HepG2 (cell line): ENCODE results near the gene NOS1. TPM values are rescaled to one million over a fixed set of nuclear protein-coding genes. Genes with fewer than 3 reads are reported as not detected.

Experiments
- ATAC-seq: fragments of 200-7000 bp; cut with Tn5 transposase; 3 replicates; pipeline ENCODE4 v1.9.1; 2020; ENCODE audit warnings: mild to moderate bottlenecking, moderate library complexity
- BruUV-seq: library from RNA; stranded (reverse); fragments of 400-500 nt; replicated peaks from 2 replicates; lab custom pipeline; 2021; lab: Mats Ljungman, UMichigan
- CTCF ChIA-PET: fragments of 300-600 bp; formaldehyde crosslinking; extraction: SDS; loops from one replicate; lab custom pipeline; 2021; ENCODE audit warnings: low total read pairs, inconsistent platforms, low intra/inter-chr PET ratio; lab: Yijun Ruan, JAX
- POLR2A ChIA-PET: fragments of 350-600 bp; sonication (Branson Sonifier 250); formaldehyde crosslinking; loops from one replicate; lab custom pipeline; 2020; ENCODE audit warnings: antibody characterized with exemption, inconsistent platforms; lab: Yijun Ruan, JAX
- DNase-seq: peaks from one replicate; pipeline ENCODE4 v3.0.0-alpha.2; 2015; ENCODE audit warnings: low spot score
- FAIRE-seq: peaks from 3 replicates; lab custom pipeline; 2011; peaks lifted over from hg19 to GRCh38; lab: Jason Lieb, UNC
- H2AFZ ChIP-seq: one replicate; pipeline ENCODE4 v1.6.1; 2011; ENCODE audit warnings: low read length, inconsistent platforms
- H3K27ac ChIP-seq: fragments of 300-600 bp; 3 replicates; pipeline ENCODE4 v1.8.0; 2011; ENCODE audit warnings: mixed run types, mild to moderate bottlenecking, mixed read lengths, low read length, inconsistent platforms; ENCODE audit not compliant: insufficient read depth; ENCODE audit errors: extremely low read length
- H3K27me3 ChIP-seq, 2 experiments: fragments of 200-600 bp in 1 of 2; 2 replicates in 1 of 2; 3 replicates in 1 of 2; pipeline versions ENCODE4 v1.6.0 to v1.8.0; 2011; ENCODE audit warnings: low read length in 2 of 2, mild to moderate bottlenecking in 2 of 2, moderate library complexity in 2 of 2, inconsistent platforms in 1 of 2; ENCODE audit not compliant: insufficient read depth in 2 of 2, control insufficient read depth in 1 of 2
- H3K36me3 ChIP-seq, 2 experiments: fragments of 200-600 bp in 1 of 2; replicated peaks in 1 of 2; 2 replicates in 1 of 2; 3 replicates in 1 of 2; pipeline versions ENCODE4 v1.5.1 to v1.8.0; 2011; ENCODE audit warnings: low read length in 2 of 2, inconsistent platforms in 1 of 2; ENCODE audit not compliant: insufficient read depth in 2 of 2, control insufficient read depth in 1 of 2
- H3K4me1 ChIP-seq: 2 replicates; pipeline ENCODE4 v1.5.1; 2012; ENCODE audit warnings: low read length, inconsistent platforms; ENCODE audit not compliant: insufficient read depth
- H3K4me2 ChIP-seq: 2 replicates; pipeline ENCODE4 v1.6.0; 2011; ENCODE audit warnings: low read depth, low read length, inconsistent platforms
- H3K4me3 ChIP-seq, 3 experiments: fragments of 200-600 bp in 1 of 3; sonication (generic), shearing (Covaris generic) in 1 of 3; replicated peaks in 1 of 3; 2 replicates each; pipeline ENCODE4 v1.5.1; 2011 to 2016; ENCODE audit warnings: low read length in 3 of 3, inconsistent platforms in 2 of 3, low read depth in 2 of 3, mild to moderate bottlenecking in 2 of 3, control low read depth in 1 of 3, mixed read lengths in 1 of 3; ENCODE audit not compliant: insufficient read depth in 1 of 3
- H3K79me2 ChIP-seq: one replicate; pipeline ENCODE4 v1.6.1; 2011; ENCODE audit warnings: low read length, inconsistent platforms; ENCODE audit not compliant: insufficient read depth
- H3K9ac ChIP-seq: 2 replicates; pipeline ENCODE4 v1.6.0; 2011; ENCODE audit warnings: mild to moderate bottlenecking, low read depth, low read length, inconsistent platforms; ENCODE audit not compliant: insufficient read depth
- H3K9me3 ChIP-seq: 2 replicates; pipeline ENCODE4 v1.5.1; 2012; ENCODE audit warnings: mild to moderate bottlenecking, low read length
- H4K20me1 ChIP-seq: 2 replicates; pipeline ENCODE4 v1.6.0; 2011; ENCODE audit warnings: inconsistent platforms, mild to moderate bottlenecking, low read length, moderate library complexity; ENCODE audit not compliant: insufficient read depth
- ARNTL ChIP-seq: sonication (generic); formaldehyde crosslinking; IDR thresholded peaks from 2 replicates; pipeline ENCODE4 v1.4.0; 2020; ENCODE audit warnings: mild to moderate bottlenecking, missing genetic modification reagents
- ASH2L ChIP-seq: fragments of 300-600, 200-600 bp; sonication (generic); IDR thresholded peaks from 2 replicates; pipeline ENCODE4 v1.7.0; 2017; ENCODE audit warnings: low read depth, mild to moderate bottlenecking, moderate library complexity, mixed read lengths, low read length; ENCODE audit not compliant: insufficient read length
- CEBPG ChIP-seq: IDR thresholded peaks from 2 replicates; pipeline ENCODE4 v1.6.1; 2016
- MED1 ChIP-seq: sonication (generic); formaldehyde crosslinking; IDR thresholded peaks from 2 replicates; pipeline ENCODE4 v1.4.0; 2020; ENCODE audit warnings: missing genetic modification reagents
- MXI1 ChIP-seq: IDR thresholded peaks from 3 replicates; pipeline ENCODE4 v1.6.1; 2012; ENCODE audit warnings: low read depth, low read length, inconsistent platforms, borderline replicate concordance
- NBN ChIP-seq: fragments of 450-650 bp; conservative IDR thresholded peaks from 2 replicates; pipeline ENCODE4 v1.6.1; 2017
- NRL ChIP-seq: sonication (generic); formaldehyde crosslinking; IDR thresholded peaks from 2 replicates; pipeline ENCODE4 v1.5.0; 2020; ENCODE audit warnings: missing genetic modification reagents, mild to moderate bottlenecking, moderate library complexity, borderline replicate concordance
- TCF12 ChIP-seq, 2 experiments: fragments of 450-650 bp in 1 of 2; sonication (generic) in 1 of 2; formaldehyde crosslinking in 1 of 2; IDR thresholded peaks; 2 replicates each; pipeline versions ENCODE4 v1.6.1 to v1.8.0; 2017 to 2022; ENCODE audit warnings: antibody characterized with exemption in 1 of 2, mild to moderate bottlenecking in 1 of 2, missing genetic modification reagents in 1 of 2, moderate library complexity in 1 of 2
- TSC22D2 ChIP-seq: sonication (generic); formaldehyde crosslinking; IDR thresholded peaks from 2 replicates; pipeline ENCODE4 v1.5.1; 2020; ENCODE audit warnings: missing genetic modification reagents, mild to moderate bottlenecking, borderline replicate concordance
- ZBTB20 ChIP-seq: sonication (generic); formaldehyde crosslinking; IDR thresholded peaks from 2 replicates; pipeline ENCODE4 v1.8.1; 2023; ENCODE audit warnings: missing genetic modification reagents, low read depth, mild to moderate bottlenecking, borderline replicate concordance
- ZNF138 ChIP-seq: sonication (generic); formaldehyde crosslinking; IDR thresholded peaks from 2 replicates; pipeline ENCODE4 v1.5.0; 2020; ENCODE audit warnings: mild to moderate bottlenecking, low read depth, missing genetic modification reagents
- ZNF44 ChIP-seq: sonication (generic); formaldehyde crosslinking; IDR thresholded peaks from 2 replicates; pipeline ENCODE4 v1.5.1; 2020; ENCODE audit warnings: mild to moderate bottlenecking, missing genetic modification reagents
- WGBS: methylation state at CpG from one replicate; pipeline ENCODE4 v1.1.6; 2017; ENCODE audit warnings: low lambda C conversion rate; 5-methylcytosine and 5-hydroxymethylcytosine counted together
- in situ Hi-C: cut with HindIII; loops from 2 replicates; pipeline ENCODE4 v1.10.0; 2017; ENCODE audit warnings: low pct_unique_long_range_greater_than_20kb; ENCODE audit not compliant: extremely low pct_ligation_motif_present
- intact Hi-C: fragments of 100-400 bp; cut with micrococcal nuclease; formaldehyde crosslinking; loops from one replicate; pipeline ENCODE4 v1.10.0; 2022; ENCODE audit not compliant: unreplicated experiment
- polyA plus RNA-seq, 8 experiments: library from polyadenylated mRNA; depleted of rRNA in 3 of 8; stranded (reverse) in 7 of 8; unstranded in 1 of 8; fragments of >200 nt; fragmentation: Illumina TruSeq in 4 of 8; extraction: Trizol in 4 of 8; gene quantifications; 2 replicates each; pipeline versions ENCODE4 v1.2.1 to v1.2.3, GENCODE V29; 2011 to 2016; ENCODE audit warnings: low read depth in 4 of 8, missing spikeins in 1 of 8, mixed read lengths in 1 of 8; ENCODE audit not compliant: insufficient read depth in 1 of 8
- total RNA-seq, 5 experiments: library from RNA; depleted of rRNA; stranded (reverse); fragments of >200 nt; fragmentation: Illumina TruSeq; extraction: Trizol; gene quantifications; 2 replicates each; pipeline ENCODE4 v1.2.3, GENCODE V29; 2016; ENCODE audit warnings: low read depth in 1 of 5
- TF ChIP-seq, protein P1 (sequence below), 2 experiments: fragments of 450-650 bp in 1 of 2; sonication (generic) in 1 of 2; formaldehyde crosslinking; IDR thresholded peaks; 2 replicates each; pipeline versions ENCODE4 v1.5.0 to v1.8.0; 2020 to 2022; ENCODE audit warnings: mild to moderate bottlenecking in 1 of 2, missing genetic modification reagents in 1 of 2
- TF ChIP-seq, protein P2 (sequence below): sonication (generic); formaldehyde crosslinking; IDR thresholded peaks from 2 replicates; pipeline ENCODE4 v1.5.1; 2020; ENCODE audit warnings: mild to moderate bottlenecking, moderate library complexity, missing genetic modification reagents

NOS1 gene
- total and polyA plus RNA-seq, 2 of the 13 experiments (the other 11 are each of a cell fraction or from before 2014, with no cell fraction given): not detected

DNA sequence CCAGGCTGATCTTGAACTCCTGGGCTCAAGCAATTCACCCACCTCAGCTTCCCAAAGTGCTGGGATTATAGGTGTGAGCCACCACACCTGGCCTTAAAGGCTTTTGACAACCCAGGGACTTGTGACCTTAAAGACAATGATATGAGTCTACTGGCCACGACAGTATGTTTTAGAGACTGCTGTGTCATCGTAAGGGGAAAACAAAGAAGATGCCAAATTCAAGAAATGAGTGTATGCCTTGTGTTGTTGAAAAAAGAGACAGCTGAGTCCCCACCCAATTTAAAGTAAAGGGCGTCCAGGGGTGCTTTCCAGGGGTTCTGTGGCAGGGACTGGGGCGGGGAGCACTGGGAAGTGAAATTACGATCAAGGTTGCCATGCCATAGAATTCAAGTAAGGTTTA lies 144.7 kb downstream of the NOS1 start:
- no peaks in the 10 kb centered on the region for H3K79me2 ChIP-seq
- H3K9me3 ChIP-seq: no peaks in the 10 kb centered on the region
- intact Hi-C loops (no loop called here), in situ Hi-C loops (loop anchor here (10.0 kb wide), 1 partner anchor 618 kb away; no protein-coding TSS in a partner anchor)
- H3K9ac ChIP-seq: no peak overlapping the region
- TF ChIP-seq MED1 (CRISPR knock-in tag) (no peak), NBN (no peak), ARNTL (CRISPR knock-in tag) (no peak), TSC22D2 (no peak), ZNF138 (no peak), MXI1 (no peak), ZNF44 (CRISPR knock-in tag) (no peak), NRL (no peak), CEBPG (CRISPR knock-in tag) (no peak), ASH2L (no peak), TCF12 (IDR thresholded peaks at IDR 0.05) (no peak), TCF12 (CRISPR knock-in tag; IDR thresholded peaks at IDR 0.05) (no peak), ZBTB20 (CRISPR knock-in tag) (no peak)
- TF ChIP-seq, protein P1, sequence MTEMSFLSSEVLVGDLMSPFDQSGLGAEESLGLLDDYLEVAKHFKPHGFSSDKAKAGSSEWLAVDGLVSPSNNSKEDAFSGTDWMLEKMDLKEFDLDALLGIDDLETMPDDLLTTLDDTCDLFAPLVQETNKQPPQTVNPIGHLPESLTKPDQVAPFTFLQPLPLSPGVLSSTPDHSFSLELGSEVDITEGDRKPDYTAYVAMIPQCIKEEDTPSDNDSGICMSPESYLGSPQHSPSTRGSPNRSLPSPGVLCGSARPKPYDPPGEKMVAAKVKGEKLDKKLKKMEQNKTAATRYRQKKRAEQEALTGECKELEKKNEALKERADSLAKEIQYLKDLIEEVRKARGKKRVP (CRISPR knock-in tag; IDR thresholded peaks at IDR 0.05): no peak
- TF ChIP-seq, protein P2, sequence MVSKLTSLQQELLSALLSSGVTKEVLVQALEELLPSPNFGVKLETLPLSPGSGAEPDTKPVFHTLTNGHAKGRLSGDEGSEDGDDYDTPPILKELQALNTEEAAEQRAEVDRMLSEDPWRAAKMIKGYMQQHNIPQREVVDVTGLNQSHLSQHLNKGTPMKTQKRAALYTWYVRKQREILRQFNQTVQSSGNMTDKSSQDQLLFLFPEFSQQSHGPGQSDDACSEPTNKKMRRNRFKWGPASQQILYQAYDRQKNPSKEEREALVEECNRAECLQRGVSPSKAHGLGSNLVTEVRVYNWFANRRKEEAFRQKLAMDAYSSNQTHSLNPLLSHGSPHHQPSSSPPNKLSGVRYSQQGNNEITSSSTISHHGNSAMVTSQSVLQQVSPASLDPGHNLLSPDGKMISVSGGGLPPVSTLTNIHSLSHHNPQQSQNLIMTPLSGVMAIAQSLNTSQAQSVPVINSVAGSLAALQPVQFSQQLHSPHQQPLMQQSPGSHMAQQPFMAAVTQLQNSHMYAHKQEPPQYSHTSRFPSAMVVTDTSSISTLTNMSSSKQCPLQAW (CRISPR knock-in tag): no peak
- FAIRE-seq: no peak
- no peak overlapping the region for H3K4me2 ChIP-seq
- ChIA-PET CTCF (no interaction called here), POLR2A (no interaction called here)
- no TSS peak for BruUV-seq
- no peaks in the 10 kb centered on the region for H3K36me3 ChIP-seq
- H3K4me3 ChIP-seq: no peak overlapping the region
- DNase-seq: no peak
- no peak overlapping the region for H2AFZ ChIP-seq
- peaks cover 3 to 40% of the 10 kb centered on the region in 2 experiments; a peak in 3 of 5 replicates for H3K27me3 ChIP-seq
- no peaks in the 10 kb centered on the region for H3K4me1 ChIP-seq
- 16% methylated on average over 5 of the region's 5 CpGs for WGBS
- H4K20me1 ChIP-seq: no peaks in the 10 kb centered on the region
- H3K27ac ChIP-seq: no peak overlapping the region
- no peak for ATAC-seq
